DLD1 (cell line): Measurements from ENCODE around the gene RBP2.

ENCODE experiments used
- in situ Hi-C: cut with HindIII; loops from 2 replicates; pipeline ENCODE4 v1.10.0; 2017; ENCODE audit warnings: low sequenced_read_pairs

The RBP2 gene

GRCh38 chr3:139476348-139476747 lies at the start of gene RBP2:
RBP2 (minus strand) TSS chr3:139476516; CDS start chr3:139476459, 57 bp downstream.
- in situ Hi-C loops, result no loop called here

GRCh38 chr3:139524841-139525636 lies 48.7 kb upstream of the RBP2 start:
- in situ Hi-C loops, result no loop called here

GRCh38 chr3:139523718-139524117 lies 47.4 kb upstream of the RBP2 start:
- in situ Hi-C loops, result no loop called here

GRCh38 chr3:139523166-139523565 lies 46.9 kb upstream of the RBP2 start:
- in situ Hi-C loops, result no loop called here

- in situ Hi-C loops, result no loop called here
Measured at GRCh38 chr3:139522421-139522820, 46.1 kb upstream of the RBP2 start.

GRCh38 chr3:139521816-139522215 lies 45.5 kb upstream of the RBP2 start:
- in situ Hi-C loops, result no loop called here

- in situ Hi-C loops, result no loop called here
Measured at GRCh38 chr3:139521144-139521543, 44.8 kb upstream of the RBP2 start.

- in situ Hi-C loops, result no loop called here
Measured at GRCh38 chr3:139519998-139520737, 43.9 kb upstream of the RBP2 start.

GRCh38 chr3:139518926-139519842 lies 42.9 kb upstream of the RBP2 start:
- in situ Hi-C loops, result no loop called here

- in situ Hi-C loops, result no loop called here
Measured at GRCh38 chr3:139518306-139518705, 42.0 kb upstream of the RBP2 start.

GRCh38 chr3:139517321-139518065 lies 41.2 kb upstream of the RBP2 start:
- in situ Hi-C loops, result no loop called here

GRCh38 chr3:139514741-139515140 lies 38.4 kb upstream of the RBP2 start:
- in situ Hi-C loops, result no loop called here

- in situ Hi-C loops, result no loop called here
Measured at GRCh38 chr3:139509631-139510030, 33.3 kb upstream of the RBP2 start.

- in situ Hi-C loops, result no loop called here
Measured at GRCh38 chr3:139506766-139507165, 30.4 kb upstream of the RBP2 start.

- in situ Hi-C loops, result no loop called here
Measured at GRCh38 chr3:139505829-139506386, 29.6 kb upstream of the RBP2 start.

- in situ Hi-C loops, result no loop called here
Measured at GRCh38 chr3:139499536-139499935, 23.2 kb upstream of the RBP2 start.

GRCh38 chr3:139493826-139494385 lies 17.6 kb upstream of the RBP2 start:
- in situ Hi-C loops, result no loop called here

- in situ Hi-C loops, result no loop called here
Measured at GRCh38 chr3:139491966-139492365, 15.7 kb upstream of the RBP2 start.

- in situ Hi-C loops, result no loop called here
Measured at GRCh38 chr3:139491027-139491700, 14.8 kb upstream of the RBP2 start.
